ENCODE measurements around the gene ZFP92.

Gene ZFP92

DNA sequence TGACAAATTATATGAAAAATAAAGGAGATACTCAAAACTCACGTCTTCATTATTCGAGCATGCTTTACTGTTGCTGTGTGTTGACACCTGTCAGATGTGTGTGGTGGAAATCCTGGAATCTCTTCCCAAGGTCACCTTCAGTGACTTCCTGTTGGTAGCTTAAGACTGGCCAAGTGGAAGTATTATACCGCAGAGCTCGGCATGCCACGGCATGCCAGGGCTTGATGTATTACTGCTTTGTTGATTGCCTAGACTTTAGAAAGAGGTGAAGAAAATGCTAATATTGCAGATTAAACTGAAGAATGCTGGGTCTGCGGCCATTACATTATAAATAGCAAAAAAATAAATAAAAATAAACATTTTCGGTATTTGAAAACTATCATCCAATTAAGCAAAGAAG lies 30.0 kb downstream of the ZFP92 start:
- no peak for DNase-seq

DNA sequence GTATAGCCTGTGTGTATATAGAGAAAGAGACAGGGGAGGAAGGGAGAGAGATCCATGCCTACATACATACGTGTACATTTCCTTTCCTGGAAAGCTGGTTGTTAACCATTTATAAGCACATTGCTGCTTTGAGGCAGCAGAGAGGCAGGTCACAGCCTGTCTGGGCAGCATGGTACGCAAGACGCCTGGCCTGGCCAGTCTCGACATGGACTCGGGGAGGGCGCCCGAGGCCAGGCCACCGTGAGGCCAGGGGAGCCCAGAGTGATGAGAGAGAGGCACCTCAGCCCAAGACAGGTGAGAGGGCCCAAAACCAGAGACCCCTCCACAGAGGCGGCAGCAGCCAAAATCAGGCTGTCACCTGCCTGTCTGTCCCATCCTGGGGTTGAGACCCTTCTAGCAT lies 30.7 kb downstream of the ZFP92 start:
- DNase-seq, result no peak

DNA sequence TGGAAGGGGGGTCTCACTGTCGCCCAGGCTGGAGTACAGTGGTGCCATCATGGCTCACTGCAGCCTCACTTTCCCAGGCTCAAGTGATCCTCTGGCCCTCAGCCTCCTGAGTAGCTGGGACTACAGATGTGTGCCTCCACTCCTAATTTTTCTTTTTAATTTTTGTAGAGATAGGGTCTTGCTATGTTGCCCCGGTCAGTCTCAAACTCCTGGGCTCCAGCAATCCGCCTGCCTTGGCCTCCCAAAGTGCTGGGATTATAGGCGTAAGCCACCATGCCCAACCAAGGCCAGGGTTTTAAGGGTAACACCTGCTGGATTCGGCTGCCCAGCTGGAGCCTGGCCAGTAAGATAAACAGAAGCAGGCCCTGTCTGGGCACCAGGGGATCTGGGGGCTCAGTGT lies 31.2 kb downstream of the ZFP92 start:
- no peak for DNase-seq

DNA sequence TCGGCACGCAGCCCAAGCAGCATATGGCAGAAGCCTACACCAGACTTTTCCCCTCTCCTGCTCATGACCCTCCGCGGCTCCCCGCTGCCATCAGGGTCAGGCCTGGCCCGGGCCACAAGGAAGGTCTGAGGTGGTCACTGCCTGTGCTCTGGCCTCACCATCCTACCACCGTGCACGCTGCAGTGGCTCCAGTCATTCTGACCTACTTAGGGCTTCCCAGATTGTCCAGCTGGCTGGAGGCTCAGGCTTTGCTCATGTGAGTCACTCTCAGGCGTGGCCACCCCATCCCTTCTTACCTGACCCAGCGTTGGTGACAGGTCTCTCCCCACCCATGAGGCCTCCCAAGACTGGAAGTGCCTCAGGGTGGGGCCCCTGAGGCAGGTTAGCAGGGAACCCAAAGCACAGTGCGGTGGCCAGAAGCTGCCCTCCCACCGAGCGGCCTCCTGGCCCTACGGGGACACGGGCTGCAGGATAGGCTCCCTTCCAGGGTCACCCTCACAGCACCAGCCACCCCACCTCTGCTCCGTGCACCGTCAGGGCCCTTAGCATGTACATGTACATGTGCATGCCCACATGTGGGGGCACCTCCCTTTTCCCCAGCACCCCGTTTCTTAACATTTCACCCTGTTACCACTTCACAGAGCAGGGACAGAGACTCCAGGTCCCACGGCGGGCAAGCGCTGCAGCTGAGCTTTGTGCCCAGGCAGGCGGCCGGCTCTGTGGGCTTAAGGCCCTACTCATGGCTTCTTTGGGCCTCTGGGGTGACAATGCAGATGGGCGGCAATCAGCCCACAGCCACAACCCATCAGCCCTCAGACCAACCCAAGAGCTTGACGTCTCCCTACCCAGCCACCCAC lies 32.4 kb downstream of the ZFP92 start:
- peak; percentile 7 to 27 for DNase-seq

DNA sequence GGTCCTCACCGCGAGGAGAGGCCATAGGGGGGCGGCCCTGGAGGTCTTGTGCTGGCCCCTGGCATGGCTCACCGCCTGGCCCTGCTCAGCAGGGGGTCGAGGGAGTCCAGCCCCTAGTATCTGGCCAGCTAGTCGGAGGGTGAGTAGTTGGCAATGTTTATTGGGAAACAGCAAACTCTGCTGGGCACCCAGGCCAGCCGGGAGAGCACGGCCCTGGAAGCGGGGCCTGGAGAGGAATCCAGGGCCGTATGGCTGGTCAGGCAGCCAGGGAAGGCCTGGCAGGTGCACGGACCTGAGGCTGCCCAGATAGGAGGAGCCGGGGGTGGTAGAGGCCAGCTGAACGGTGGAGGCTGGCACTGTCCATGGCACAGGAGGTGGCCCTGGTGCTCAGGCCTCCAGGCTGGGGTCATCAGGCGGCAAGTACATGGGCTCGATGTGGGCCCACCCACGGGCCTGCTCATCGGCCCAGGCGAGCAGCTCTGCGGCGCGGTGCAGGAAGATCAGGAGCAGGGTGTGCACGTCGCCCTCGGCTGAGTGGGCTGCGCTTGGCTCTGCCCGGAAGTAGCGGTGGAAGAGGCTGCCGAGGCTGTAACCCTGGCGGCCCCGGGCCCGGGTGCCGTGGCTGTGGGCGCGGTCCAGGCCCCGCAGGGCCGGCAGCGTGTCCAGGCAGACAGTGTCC lies 33.2 kb downstream of the ZFP92 start:
- DNase-seq, result no peak

DNA sequence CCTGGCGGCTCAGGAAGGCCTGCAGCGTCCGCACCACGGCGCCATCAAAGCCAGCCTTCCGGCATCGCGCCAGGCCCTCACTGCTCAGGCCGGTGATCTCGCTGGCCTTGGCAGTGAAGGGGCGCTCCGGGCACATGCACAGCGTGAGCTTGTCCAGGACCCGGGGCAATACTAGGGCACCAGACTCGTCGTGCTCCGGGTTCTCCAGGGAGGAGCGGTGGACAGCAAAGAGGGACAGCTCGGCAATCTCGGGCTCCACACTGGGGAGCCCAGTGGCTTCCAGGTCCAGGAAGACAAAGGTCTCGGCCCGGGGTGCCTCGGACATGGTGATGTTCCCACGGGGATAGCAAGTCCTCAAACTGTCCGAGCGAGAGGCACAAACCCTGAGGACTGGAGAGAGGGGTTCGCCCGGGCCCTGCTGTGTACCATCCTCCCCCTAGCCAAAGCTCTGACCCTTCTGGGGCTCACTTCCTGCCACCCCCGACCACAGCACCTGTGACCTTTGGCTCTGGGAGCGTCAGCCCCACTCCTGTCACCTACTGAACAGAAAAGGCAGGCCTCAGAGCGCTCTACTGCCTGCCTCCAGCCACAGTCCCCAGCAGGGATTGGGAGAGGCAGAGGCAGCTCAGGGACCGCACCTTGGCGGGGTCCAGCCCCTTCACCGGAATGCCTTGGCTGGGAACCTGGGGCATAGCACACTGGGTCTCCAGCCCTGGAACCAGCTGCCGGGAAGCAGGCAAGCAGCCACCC lies 34.0 kb downstream of the ZFP92 start:
- DNase-seq, result no peak

DNA sequence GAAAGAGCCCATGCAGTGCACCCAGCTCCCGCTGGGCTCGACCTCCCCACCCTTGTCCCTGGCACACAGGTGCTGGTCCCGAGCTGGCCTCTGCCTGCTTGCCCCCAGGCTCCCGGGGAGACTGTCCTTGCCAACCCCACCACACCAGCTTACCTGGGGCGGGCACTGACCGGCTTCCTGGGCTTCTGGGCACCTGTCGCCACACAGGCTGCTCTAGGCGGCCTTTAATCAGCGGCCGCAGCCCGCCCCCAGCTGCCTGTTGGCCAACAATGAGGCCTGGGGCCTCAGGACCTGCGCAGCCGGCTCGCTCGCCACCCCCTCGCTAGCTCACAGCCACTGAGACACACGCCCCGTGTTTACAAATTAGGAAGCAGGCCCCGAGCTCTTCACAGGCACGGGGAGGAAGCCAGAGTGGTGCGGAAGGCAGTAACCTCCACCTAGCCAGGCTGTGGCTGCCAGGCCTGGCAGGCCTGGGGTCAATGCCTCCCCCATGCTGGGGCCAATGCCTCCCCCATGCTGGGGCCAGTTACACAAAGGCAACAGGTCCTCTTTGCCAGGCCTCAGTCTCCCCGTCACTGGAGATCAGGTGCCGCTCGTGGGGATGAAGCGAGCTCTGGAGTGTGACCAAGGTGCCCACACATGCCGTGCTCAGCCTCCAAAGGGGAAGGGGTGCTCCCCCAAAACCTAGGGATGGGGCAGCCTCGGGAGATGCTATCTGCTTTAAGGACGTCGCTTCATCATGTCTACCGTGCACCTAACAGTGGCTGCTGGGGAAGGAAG lies 34.8 kb downstream of the ZFP92 start, which contains the start of gene TREX2:
TSS of gene TREX2 (minus strand) at position 201 of the 780 bp plus-strand sequence. CDS start 626 bp downstream, outside the sequence.
- DNase-seq, result no peak

DNA sequence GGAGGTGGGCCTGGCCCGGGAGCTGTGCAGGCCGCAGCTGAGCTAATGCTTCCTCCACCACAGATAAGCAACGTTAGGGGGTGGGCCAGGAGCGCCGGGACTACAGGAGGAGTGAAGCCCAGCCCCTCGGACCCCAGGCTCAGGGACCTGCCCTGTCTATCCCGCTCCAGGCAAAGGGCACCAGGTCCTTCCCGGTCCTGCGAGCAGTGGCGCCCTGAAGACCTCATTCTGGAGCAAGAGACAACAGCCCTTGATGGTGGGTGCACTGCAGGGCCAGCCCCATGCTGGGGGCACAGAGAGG lies 35.3 kb downstream of the ZFP92 start:
- no peak for DNase-seq

DNA sequence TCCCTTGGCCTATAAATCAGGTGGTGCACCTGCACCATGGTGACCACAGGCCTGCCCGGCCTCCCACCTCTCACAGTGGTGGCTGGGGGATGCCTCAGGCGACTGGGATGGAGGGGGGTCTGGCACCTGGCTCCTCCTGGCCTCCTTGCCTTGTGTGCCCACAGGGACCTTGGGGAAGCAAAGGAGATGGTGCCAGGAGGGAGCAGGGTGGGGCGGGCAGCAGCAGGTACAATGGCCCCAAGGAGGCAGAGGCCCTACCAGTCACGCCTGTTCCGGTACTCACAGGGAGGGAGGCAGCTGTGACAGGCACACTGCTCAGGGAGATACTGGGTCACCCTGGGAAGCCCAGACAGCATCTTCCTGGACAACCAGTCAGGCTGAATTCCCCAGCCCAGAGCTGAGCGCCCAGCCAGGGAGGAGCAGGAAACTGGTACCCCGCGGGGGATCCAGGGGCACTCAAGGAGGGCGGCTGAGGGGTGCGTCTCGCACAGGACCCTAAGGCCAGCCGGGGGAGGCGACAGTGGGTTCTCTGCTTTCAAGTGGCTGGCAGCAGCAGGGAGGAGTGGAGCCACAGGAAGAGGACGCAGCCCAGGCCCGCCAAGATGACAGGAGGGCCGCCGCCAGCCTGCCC lies 35.8 kb downstream of the ZFP92 start:
- DNase-seq, result no peak

DNA sequence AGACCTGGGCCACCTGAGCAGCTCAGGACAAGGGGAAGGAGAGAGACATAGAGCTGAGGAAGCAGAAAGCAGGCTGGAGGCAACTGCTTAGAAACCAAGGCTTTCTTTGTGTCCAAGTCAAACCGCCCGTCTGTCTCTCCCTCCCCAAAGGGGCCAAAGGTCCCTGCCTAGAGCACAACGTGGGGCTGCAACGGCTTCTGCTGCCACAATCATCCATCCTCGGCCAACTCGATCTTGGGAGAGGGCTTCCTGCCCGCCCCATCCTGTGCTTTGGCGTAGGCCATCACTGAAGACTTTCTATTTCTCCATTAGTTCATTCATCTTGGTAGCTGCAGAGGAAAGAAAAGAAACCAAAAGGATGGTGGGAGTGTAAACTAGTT lies 36.3 kb downstream of the ZFP92 start:
- DNase-seq, result no peak

DNA sequence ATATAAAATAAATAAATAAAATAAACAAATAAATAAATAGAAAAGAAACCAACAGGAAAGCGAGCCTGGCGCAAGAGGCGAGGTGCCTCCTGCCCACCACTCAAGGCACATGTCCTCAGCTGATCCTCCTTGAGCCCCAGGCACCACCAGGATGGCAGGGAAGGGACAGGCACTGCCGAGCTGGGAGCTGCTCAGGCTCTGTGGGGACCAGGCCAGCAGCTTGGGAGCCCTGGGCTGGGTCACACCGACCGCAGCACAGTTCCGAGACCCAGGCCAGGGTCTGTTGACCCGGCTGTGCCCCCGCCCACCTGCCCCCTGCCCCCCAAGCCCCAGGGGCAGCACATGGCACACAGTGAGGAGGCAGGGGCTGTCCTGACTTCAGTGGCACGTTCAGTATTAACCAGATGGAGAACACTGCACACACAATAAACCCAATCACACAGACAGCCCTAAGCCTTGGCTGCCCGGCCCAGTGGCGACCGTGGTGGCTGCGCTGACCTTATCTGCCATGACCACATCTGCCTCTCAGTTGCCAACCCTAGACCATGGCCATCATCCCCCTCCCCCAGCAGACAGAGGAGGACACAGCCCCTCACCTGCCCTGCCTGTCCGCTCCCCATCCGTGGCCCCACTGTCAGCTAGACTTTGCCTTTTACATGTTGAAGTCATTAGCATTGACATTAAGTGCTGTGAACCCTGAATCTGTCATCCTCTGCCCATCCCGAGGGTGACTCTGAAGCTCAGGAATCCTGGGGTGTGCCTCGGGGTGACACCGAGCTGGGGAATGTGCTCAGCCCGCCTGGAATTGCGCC lies 37.5 kb downstream of the ZFP92 start:
- DNase-seq, result no peak

DNA sequence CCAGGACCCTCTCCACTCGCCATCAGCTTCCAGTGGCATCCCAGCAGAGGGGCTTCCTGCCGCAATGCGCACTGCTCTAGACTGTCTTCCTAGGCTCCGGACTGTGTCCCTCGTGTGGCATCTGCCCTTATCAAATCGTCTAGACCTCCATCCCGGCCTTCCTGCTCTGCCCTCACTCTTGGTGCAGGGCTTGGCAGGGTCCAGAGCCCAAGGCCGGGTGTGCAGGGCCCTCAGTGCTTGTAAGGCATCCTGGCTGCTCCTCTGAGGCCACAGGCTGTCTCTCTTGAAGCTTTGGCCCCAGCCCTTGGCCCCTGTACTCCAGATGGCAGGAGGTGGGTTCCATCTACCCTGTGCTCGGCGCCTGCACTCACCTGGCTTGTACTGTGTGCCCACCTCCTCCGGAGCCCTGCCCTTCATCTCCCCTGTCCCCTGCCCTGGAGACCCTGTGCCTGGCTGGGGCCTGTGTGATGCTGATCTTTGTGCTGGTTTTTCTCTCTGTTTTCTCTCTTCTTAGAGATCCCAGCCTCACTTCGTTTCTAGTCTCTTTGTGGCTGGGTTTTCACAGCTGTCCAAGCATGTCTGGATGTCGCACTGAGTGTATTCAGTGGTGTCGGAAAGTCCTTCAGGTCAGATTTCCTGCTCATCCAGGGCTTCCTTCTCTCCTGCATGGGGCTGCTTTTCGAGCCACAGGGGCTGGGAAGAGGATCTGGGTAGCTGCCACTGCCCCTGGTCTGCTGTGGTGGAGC lies 38.3 kb downstream of the ZFP92 start:
- no peak for DNase-seq

DNA sequence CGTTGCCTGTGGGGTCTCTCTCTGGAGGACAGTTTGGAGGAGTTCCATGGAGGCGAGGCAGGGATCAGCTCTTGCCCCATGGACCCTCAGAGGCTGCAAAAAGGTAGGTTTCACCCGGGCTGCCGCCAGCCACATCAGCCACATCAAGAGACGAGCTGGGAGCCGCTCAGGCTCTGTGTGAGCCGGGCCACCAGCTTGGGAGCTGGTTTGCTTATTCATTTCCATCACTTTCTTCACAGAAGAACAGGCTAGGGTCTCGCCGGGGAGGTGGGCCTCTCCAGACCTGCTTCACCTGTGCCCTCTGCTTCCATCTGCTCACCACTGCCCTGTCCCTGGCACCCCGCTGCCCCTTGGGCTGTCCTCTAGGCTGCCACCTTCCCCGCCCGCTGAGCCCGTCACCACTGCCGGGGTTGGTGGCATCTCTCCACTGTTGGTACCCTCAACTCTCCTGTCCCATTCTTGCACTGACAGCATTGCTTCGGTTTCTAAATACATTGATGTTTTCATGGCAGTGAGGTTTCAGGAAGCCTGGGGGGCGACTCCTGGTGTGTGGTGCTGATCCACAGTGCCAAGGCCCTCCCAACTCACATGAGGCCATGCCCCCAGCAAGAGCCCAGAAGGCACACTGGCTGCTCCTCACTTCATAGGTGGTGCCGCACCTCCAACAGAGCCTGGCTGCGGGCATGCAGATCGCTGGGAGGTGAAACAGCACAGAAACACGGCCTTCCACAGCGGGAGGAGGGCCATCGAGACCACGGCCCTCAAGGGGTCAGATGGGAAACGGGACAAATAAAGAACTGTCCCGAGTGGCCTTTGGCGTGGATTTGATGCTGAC lies 39.1 kb downstream of the ZFP92 start:
- DNase-seq, result no peak

DNA sequence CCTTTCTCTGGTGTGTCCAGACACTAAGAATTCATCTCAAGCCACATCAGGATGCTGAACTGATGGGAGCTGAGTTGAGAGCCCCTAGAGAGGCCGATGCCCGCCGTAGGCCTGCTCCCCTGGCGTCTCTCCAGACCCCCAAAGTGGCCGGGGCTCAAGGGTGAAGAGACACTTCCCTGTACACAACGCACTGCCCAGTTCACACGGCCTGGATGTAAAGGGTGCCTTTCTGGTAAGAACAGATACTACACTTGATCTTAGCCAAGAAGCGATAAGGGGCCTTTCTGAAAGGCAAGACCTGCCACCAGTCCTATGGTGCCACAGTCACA lies 39.6 kb downstream of the ZFP92 start:
- no peak for DNase-seq

DNA sequence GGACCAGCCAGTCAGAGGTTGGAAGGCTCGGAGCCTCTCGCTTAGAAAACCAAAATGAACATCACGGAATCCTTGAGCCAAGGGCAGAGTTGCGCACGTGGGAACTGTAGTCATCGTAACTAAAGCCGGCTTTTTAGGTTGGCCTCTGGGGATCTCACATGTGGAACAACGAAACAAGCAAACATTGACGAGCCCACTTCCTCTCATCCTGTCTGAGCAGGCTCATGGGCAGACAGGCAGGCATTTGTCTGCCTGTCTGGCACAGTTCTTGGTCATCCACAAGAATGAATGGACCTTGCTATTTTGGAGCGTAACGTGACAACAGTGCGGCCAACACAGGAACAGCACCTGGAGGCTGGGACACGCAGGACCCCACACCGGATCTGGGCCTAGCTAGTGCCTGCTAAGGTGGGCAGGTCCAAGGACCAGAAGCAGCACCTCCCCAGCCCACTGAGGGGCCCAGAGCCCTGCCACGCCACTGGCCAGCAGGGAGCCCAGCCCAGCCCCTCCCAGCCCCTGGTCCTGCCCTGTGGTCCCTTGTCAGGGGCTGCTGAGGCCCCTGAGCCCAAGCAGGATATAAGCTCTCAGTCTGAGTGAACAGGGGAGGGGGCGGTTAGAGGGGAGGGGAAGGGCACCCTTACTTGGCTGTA lies 43.8 kb downstream of the ZFP92 start:
- no peak for DNase-seq

DNA sequence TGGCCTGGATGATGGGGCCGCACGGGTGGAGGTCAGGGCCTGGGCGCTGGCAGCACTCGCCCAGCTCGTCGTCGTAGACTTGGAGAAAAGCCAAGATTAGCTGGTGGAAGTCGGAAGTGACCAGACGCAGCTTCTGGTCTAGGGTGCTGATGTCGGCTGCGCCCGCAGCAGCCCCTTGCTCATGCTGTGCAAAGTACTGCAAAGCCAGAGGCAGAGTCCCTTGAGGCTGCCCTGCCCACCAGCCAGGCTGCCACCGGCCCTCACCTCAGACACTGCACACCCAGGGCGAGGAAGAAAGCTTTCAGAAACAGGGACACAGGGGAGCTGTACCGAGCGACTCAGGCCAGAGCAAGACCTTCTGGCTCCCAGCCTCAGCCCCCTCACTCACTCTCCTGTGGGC lies 44.3 kb downstream of the ZFP92 start:
- DNase-seq, result no peak

DNA sequence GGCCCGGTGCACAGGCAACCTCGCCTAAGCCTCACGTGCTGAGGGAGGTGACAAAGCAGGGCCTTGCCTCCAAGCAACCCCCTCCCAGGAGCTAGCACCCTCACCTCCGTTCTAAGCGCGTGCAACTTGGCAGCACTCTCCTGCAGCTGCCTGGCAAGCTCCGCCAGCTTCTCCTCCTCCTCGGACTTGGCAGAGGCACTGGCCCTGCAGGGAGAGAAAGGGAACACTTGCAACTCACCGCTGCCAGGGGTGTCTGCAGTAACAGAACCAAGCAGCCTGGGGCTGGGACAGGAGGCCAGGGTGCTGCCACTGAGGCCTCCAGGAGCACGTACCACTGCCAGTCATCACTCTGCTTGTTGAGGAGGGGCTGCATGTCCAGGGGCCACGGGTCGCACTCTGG lies 44.9 kb downstream of the ZFP92 start:
- DNase-seq, result no peak

DNA sequence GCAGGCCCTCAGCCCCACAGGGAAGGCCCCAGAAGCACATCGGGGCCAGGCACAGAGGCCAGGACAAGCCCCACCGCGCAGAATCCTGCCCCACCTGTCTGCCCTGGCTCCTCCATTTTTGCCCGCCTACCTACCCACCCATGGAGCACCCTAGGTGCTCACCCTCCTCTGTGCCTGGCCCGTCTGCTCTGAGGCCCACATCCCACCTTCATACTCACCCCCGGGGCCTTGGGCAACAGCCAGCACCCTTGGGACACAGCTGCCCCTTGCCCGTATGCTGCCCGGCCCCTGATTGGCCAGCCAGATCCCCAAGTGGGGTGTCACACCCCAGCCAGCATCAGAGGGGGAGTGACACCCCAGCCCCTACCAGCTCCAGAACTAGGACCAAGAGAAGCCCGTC lies 45.4 kb downstream of the ZFP92 start:
- DNase-seq, result no peak

DNA sequence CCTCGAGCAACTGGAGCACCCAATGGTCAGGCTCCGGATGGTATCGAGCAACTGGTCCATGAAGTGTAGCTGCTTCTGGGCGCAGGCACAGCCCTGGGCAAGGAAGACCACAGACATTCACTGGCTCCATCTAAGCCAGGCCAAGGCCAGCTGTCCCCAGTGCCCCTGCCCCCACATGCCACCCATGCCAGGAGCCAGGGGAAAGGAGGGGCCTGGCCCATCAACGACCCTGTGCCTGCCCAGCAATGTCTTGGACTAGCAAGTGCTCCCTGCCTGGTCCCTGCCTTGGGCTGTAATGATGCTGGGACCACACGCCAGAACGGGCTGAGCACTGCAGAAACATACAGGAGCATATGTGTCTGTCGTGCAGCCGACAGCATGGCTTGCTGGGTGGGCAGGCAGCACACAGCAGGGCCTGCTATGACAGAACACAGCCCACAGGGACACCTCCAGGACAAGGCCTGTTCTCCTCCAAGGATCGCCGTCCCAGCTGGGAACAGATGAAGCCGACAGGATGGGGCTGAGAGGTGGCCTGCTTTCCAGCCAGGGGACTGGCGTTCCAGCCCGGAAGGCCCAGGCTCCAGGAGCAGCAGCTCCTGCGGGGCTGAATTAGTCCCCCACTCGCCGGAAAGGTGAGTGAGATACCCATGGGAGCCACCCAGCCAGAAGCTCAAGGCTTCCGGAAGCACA lies 46.0 kb downstream of the ZFP92 start:
- no peak for DNase-seq

Measured in NCI-H524 (cell line).